ENCODE results near the gene ZNF316.

GRCh38 chr7:6615723-6616555 is 21.2 kb upstream of the ZNF316 start:
- TF ChIP-seq, protein P1, sequence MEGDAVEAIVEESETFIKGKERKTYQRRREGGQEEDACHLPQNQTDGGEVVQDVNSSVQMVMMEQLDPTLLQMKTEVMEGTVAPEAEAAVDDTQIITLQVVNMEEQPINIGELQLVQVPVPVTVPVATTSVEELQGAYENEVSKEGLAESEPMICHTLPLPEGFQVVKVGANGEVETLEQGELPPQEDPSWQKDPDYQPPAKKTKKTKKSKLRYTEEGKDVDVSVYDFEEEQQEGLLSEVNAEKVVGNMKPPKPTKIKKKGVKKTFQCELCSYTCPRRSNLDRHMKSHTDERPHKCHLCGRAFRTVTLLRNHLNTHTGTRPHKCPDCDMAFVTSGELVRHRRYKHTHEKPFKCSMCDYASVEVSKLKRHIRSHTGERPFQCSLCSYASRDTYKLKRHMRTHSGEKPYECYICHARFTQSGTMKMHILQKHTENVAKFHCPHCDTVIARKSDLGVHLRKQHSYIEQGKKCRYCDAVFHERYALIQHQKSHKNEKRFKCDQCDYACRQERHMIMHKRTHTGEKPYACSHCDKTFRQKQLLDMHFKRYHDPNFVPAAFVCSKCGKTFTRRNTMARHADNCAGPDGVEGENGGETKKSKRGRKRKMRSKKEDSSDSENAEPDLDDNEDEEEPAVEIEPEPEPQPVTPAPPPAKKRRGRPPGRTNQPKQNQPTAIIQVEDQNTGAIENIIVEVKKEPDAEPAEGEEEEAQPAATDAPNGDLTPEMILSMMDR (IDR thresholded peaks at IDR 0.05): no peak
- TF ChIP-seq POLR2A (IDR thresholded peaks at IDR 0.05): peak in 2 of 3 donors; percentile 11 to 20

Data from body of pancreas (tissue), 4 donors.